Measurements from ENCODE around the gene SLC25A29.
"Not testable (repeated sequence)": the region's sequence is repeated elsewhere in the genome, so short reads cannot be mapped to it uniquely, and the experiment has no call there.

The SLC25A29 gene

GRCh38 chr14:100312110-100312876, 6.0 kb upstream of the SLC25A29 start:
- not testable (repeated sequence) for DNase-seq (ENCODE audit: low read depth)

- DNase-seq (ENCODE audit: low read depth): no peak
These were observed 2.9 kb upstream of the SLC25A29 start for GRCh38 chr14:100309028-100309737.

GRCh38 chr14:100308427-100308792, 2.2 kb upstream of the SLC25A29 start:
- not testable (repeated sequence) for DNase-seq (ENCODE audit: low read depth)

- no peak for DNase-seq (ENCODE audit: low read depth)
These were observed 1.7 kb upstream of the SLC25A29 start for GRCh38 chr14:100307766-100308426.

- DNase-seq (ENCODE audit: low read depth): no peak
These were observed 938 bp upstream of the SLC25A29 start for GRCh38 chr14:100306998-100307765.

- DNase-seq (ENCODE audit: low read depth): no peak
These were observed 732 bp downstream of the SLC25A29 start for GRCh38 chr14:100305324-100306100.

GRCh38 chr14:100304825-100305323, 1.4 kb downstream of the SLC25A29 start:
- no peak for DNase-seq (ENCODE audit: low read depth)

- no peak for DNase-seq (ENCODE audit: low read depth)
These were observed 2.3 kb downstream of the SLC25A29 start for GRCh38 chr14:100303925-100304324.

GRCh38 chr14:100303179-100303578, 3.1 kb downstream of the SLC25A29 start:
- no peak for DNase-seq (ENCODE audit: low read depth)

GRCh38 chr14:100302616-100303015, 3.6 kb downstream of the SLC25A29 start:
- no peak for DNase-seq (ENCODE audit: low read depth)

- DNase-seq (ENCODE audit: low read depth): no peak
These were observed 7.0 kb downstream of the SLC25A29 start for GRCh38 chr14:100299238-100299560.

GRCh38 chr14:100298551-100299237, 7.5 kb downstream of the SLC25A29 start:
- no peak for DNase-seq (ENCODE audit: low read depth)

GRCh38 chr14:100297320-100298300, 8.6 kb downstream of the SLC25A29 start:
- DNase-seq (ENCODE audit: low read depth): peak; percentile 41

- not testable (repeated sequence) for DNase-seq (ENCODE audit: low read depth)
These were observed 9.5 kb downstream of the SLC25A29 start for GRCh38 chr14:100296729-100297128.

- no peak for DNase-seq (ENCODE audit: low read depth)
These were observed 10.1 kb downstream of the SLC25A29 start for GRCh38 chr14:100296106-100296651.

GRCh38 chr14:100295376-100296105, 10.7 kb downstream of the SLC25A29 start:
- DNase-seq (ENCODE audit: low read depth): no peak

- no peak for DNase-seq (ENCODE audit: low read depth)
These were observed 11.3 kb downstream of the SLC25A29 start for GRCh38 chr14:100294963-100295330.

- DNase-seq (ENCODE audit: low read depth): no peak
These were observed 11.9 kb downstream of the SLC25A29 start for GRCh38 chr14:100294213-100294962.

Measured in non-pigmented ciliary epithelial cell (primary cell).